ENCODE data around the gene MOB3A.

Gene MOB3A

GRCh38 chr19:2051773-2052704 is 44.1 kb downstream of the MOB3A start:
- DNase-seq, result peak in 1 of 42 donors; percentile 24
- intact Hi-C loops (cut with DNase I), result no loop called here

GRCh38 chr19:2050991-2051772 is 44.9 kb downstream of the MOB3A start, which contains the start of gene MKNK2:
TSS of gene MKNK2 (minus strand) at chr19:2051244. CDS start at chr19:2050851, 393 bp downstream.
- DNase-seq, result peak; percentile 73 to 99 (median 95)
- intact Hi-C loops (cut with DNase I), result no loop called here

DNA sequence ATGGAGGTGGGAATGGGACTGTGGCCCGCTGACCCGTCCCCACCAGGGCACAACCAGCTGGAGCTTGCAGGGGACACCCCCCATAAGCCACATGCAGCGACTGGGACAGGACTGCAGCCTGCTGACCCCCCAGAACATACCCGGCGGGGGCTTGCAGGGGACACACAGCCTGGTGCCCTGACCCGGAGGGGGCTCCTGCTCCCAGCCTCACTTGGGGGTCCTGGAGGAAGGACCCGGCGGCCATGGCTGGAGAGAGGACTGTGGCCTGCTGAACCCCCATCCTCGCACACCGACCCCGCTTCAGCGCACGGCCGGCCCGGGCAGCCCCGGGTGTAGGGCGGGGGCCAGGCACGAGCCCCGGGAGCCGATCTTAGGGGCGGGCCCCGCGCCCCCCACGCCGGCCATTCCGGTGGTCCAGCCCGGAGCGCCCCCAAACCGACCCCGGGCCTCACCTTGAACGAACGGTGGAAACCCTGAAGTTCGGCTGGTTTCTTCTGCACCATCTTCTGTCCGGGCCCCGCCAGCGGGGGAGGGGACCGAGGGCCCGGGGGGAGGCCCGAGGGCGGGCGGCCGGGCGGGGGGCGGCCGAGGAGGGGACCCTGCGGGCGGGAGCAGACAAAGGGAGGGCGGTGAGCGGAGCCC is 45.7 kb downstream of the MOB3A start:
- DNase-seq, result peak in 3 of 42 donors; percentile 14 to 54 (median 42)
- intact Hi-C loops (cut with DNase I), result no loop called here

DNA sequence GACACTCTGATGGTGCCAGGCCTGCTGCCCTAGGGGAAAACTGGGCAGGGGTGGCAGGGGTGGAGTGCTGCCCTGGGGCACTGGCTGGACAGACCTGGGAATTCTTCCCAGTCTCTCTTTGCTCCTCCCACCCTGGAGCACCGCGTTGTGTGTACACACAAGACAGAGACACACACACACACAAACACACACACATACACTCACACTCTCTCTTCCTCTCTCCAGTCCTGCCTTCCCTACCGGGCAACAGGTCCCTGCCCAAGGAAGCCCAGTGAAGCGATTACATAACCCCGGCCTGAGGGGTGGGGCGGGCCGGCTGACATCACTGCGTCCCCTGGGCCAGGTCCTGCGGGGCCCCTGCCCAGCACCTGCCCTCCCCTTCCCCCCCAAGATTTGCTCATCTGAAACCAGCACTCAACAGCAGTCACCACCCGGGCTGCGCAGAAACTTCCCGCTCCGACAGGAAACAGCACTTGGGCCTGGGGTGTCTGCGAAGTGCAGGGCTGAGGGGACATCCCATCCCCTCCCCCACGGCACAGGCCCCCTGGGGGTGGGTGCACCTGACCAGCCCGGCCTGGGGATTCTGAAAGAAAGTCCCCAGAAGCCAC is 46.3 kb downstream of the MOB3A start:
- intact Hi-C loops (cut with DNase I), result no loop called here
- DNase-seq, result peak; percentile 39 to 88 (median 68)

GRCh38 chr19:2048959-2049740 is 47.0 kb downstream of the MOB3A start:
- peak in 12 of 42 donors; percentile 25 to 74 (median 43) for DNase-seq
- intact Hi-C loops (cut with DNase I), result no loop called here

- no peak for DNase-seq
- intact Hi-C loops (cut with DNase I), result no loop called here
These were observed 47.8 kb downstream of the MOB3A start for GRCh38 chr19:2048104-2048958.

GRCh38 chr19:2047449-2048103 is 48.5 kb downstream of the MOB3A start:
- intact Hi-C loops (cut with DNase I), result no loop called here
- DNase-seq, result peak in 6 of 42 donors; percentile 14 to 79 (median 48)

DNA sequence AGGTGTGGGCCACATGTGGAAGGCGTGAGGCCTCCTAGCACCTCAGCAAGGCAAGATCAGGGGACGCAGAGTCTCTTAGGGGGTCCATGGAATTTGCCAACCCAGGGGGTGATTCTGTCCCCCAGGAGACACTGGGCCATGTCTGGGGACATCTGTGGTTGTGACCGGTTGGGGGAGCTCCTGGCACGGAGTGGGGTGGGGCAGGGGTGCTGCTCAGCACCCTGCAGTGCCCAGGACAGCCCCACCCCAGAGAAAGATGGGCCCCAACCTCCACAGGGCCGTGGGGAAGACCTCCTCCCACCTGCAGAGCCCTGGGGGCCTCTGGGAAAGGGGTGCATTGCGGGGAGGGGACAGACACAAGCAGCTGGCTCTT is 49.1 kb downstream of the MOB3A start:
- peak in 1 of 42 donors; percentile 11 for DNase-seq
- intact Hi-C loops (cut with DNase I), result no loop called here

GRCh38 chr19:2046046-2046907 is 49.8 kb downstream of the MOB3A start:
- DNase-seq, result peak in 1 of 42 donors; percentile 16
- intact Hi-C loops (cut with DNase I), result no loop called here

- DNase-seq, result peak in 1 of 42 donors; percentile 13
- intact Hi-C loops (cut with DNase I), result no loop called here
These were observed 50.6 kb downstream of the MOB3A start for GRCh38 chr19:2045501-2046045.

- intact Hi-C loops (cut with DNase I), result no loop called here
- DNase-seq, result peak in 1 of 42 donors; percentile 13
These were observed 51.2 kb downstream of the MOB3A start for GRCh38 chr19:2044709-2045500.

GRCh38 chr19:2043961-2044708 is 52.0 kb downstream of the MOB3A start:
- intact Hi-C loops (cut with DNase I), result no loop called here
- DNase-seq, result peak in 2 of 42 donors; percentile 20 to 26

- intact Hi-C loops (cut with DNase I), result no loop called here
- peak in 10 of 42 donors; percentile 26 to 70 (median 44) for DNase-seq
These were observed 52.9 kb downstream of the MOB3A start for GRCh38 chr19:2043251-2043641.
